ENCODE data around the gene G0S2. TPM values are rescaled to one million over a fixed set of nuclear protein-coding genes. Genes with fewer than 3 reads are reported as not detected.

G0S2 gene
- total RNA-seq, 2 donors from 2014 or later: 11.0 to 83.5 TPM

GRCh38 chr1:209645574-209646452 lies 29.4 kb upstream of the G0S2 start:
- TF ChIP-seq, protein P1, sequence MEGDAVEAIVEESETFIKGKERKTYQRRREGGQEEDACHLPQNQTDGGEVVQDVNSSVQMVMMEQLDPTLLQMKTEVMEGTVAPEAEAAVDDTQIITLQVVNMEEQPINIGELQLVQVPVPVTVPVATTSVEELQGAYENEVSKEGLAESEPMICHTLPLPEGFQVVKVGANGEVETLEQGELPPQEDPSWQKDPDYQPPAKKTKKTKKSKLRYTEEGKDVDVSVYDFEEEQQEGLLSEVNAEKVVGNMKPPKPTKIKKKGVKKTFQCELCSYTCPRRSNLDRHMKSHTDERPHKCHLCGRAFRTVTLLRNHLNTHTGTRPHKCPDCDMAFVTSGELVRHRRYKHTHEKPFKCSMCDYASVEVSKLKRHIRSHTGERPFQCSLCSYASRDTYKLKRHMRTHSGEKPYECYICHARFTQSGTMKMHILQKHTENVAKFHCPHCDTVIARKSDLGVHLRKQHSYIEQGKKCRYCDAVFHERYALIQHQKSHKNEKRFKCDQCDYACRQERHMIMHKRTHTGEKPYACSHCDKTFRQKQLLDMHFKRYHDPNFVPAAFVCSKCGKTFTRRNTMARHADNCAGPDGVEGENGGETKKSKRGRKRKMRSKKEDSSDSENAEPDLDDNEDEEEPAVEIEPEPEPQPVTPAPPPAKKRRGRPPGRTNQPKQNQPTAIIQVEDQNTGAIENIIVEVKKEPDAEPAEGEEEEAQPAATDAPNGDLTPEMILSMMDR (IDR thresholded peaks at IDR 0.05): no peak
- H3K9me3 ChIP-seq: no peaks in the 10 kb centered on the region
- H3K4me1 ChIP-seq (ENCODE audit: control insufficient read depth in 1 of 2, low read depth in 2 of 2): peaks cover 39 to 57% of the 10 kb centered on the region in 2 donors
- H3K4me3 ChIP-seq: no peak overlapping the region
- no peaks in the 10 kb centered on the region for H3K36me3 ChIP-seq
- H3K27me3 ChIP-seq (replicated peaks; ENCODE audit: insufficient read depth): no peaks in the 10 kb centered on the region
- ATAC-seq (ENCODE audit: insufficient number of reproducible peaks, low FRiP score, low read depth): no peak
- DNase-seq (ENCODE audit: low spot score): no peak
- no peak overlapping the region for H3K27ac ChIP-seq

DNA sequence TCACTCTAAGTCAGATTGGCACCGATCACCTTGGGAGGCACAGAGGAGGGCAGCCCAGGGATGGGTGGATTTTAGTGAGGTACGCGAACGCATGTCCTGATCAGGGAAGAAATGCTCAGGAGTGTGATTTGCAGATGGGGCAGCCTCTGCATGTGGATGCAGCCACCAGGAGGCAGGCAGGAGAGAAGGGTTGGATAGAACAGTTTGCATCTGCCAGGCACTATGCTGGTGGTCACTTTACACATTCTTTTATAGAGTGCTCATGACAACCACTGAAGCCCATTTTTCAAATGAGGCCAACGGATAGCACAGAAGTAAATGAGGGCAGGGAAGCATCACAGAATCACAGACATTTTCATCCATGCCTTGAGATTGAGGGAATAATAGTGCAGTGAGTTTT lies 28.7 kb upstream of the G0S2 start:
- DNase-seq (ENCODE audit: low spot score) (no peak), ATAC-seq (ENCODE audit: insufficient number of reproducible peaks, low FRiP score, low read depth) (no peak)
- no peaks in the 10 kb centered on the region for H3K9me3 ChIP-seq
- H3K36me3 ChIP-seq: no peaks in the 10 kb centered on the region
- no peaks in the 10 kb centered on the region for H3K27me3 ChIP-seq (replicated peaks; ENCODE audit: insufficient read depth)
- TF ChIP-seq, protein P1 (IDR thresholded peaks at IDR 0.05): no peak
- H3K27ac ChIP-seq: no peak overlapping the region
- H3K4me1 ChIP-seq (ENCODE audit: control insufficient read depth in 1 of 2, low read depth in 2 of 2): peaks cover 42 to 60% of the 10 kb centered on the region in 2 donors
- H3K4me3 ChIP-seq: no peak overlapping the region

DNA sequence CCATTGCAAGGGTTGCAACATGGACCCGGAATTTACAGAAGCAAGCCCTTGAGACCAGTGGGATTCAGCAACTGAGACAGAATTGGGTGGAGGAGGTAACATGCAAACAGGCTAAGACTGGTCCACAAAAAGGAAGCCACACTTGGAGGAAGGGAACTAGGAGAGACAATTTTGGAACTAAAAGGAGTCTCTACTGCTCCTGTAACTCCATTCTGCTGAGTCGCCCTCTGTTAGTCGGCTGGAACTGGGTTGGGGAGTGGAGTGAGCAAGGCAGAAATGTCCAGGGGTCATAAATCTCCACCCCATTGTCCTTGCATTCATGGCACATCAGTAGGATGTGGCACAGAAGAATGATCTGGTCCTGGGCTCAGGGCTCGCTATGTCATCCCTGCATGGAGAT lies 28.1 kb upstream of the G0S2 start:
- Histone ChIP-seq H3K27ac (no peak overlapping the region), H3K4me1 (ENCODE audit: control insufficient read depth in 1 of 2, low read depth in 2 of 2) (peaks cover 37 to 57% of the 10 kb centered on the region in 2 donors), H3K4me3 (no peak overlapping the region), H3K27me3 (replicated peaks; ENCODE audit: insufficient read depth) (no peaks in the 10 kb centered on the region), H3K36me3 (no peaks in the 10 kb centered on the region), H3K9me3 (no peaks in the 10 kb centered on the region)
- TF ChIP-seq, protein P1 (IDR thresholded peaks at IDR 0.05): no peak
- DNase-seq (ENCODE audit: low spot score) (no peak), ATAC-seq (ENCODE audit: insufficient number of reproducible peaks, low FRiP score, low read depth) (no peak)

DNA sequence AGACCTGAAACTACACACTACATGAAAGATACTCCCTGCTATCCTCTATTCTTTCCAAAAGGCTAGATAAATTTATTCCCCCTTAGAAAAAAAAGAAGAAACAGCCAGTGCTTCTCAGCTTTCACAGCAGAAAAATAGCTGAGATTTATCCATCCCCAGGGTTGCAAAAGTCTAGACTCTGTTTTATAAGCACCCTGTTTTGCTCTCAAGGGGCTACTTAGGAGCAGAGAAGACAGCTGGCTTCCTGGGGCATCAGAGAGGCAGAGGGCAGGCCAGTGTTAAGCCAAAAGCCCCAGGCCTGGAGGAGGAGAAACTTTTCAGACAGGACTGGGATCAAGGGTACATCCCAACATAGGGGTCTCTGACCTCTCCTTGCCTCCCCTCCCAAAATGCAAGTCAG lies 26.9 kb upstream of the G0S2 start:
- H3K9me3 ChIP-seq: no peaks in the 10 kb centered on the region
- no peak overlapping the region for H3K27ac ChIP-seq
- no peaks in the 10 kb centered on the region for H3K27me3 ChIP-seq (replicated peaks; ENCODE audit: insufficient read depth)
- TF ChIP-seq, protein P1 (IDR thresholded peaks at IDR 0.05): no peak
- peaks cover 29 to 57% of the 10 kb centered on the region in 2 donors for H3K4me1 ChIP-seq (ENCODE audit: control insufficient read depth in 1 of 2, low read depth in 2 of 2)
- H3K4me3 ChIP-seq: no peak overlapping the region
- no peaks in the 10 kb centered on the region for H3K36me3 ChIP-seq
- DNase-seq (ENCODE audit: low spot score) (no peak), ATAC-seq (ENCODE audit: insufficient number of reproducible peaks, low FRiP score, low read depth) (no peak)

- peaks cover 25 to 53% of the 10 kb centered on the region in 2 donors for H3K4me1 ChIP-seq (ENCODE audit: control insufficient read depth in 1 of 2, low read depth in 2 of 2)
Measured at GRCh38 chr1:209648931-209649776, 26.1 kb upstream of the G0S2 start.

More at GRCh38 chr1:209648931-209649776, 26.1 kb upstream of the G0S2 start:
- no peak for DNase-seq (ENCODE audit: low spot score)
- H3K27me3 ChIP-seq (replicated peaks; ENCODE audit: insufficient read depth): no peaks in the 10 kb centered on the region
- peak; percentile 72 for ATAC-seq (ENCODE audit: insufficient number of reproducible peaks, low FRiP score, low read depth)
- TF ChIP-seq, protein P1 (IDR thresholded peaks at IDR 0.05): no peak
- no peaks in the 10 kb centered on the region for H3K36me3 ChIP-seq
- H3K9me3 ChIP-seq: no peaks in the 10 kb centered on the region
- H3K27ac ChIP-seq: peak overlapping the region; percentile 51 to 65
- H3K4me3 ChIP-seq: peak overlapping the region; percentile 28
